Measurements from ENCODE around the gene CACNG7.

DNA sequence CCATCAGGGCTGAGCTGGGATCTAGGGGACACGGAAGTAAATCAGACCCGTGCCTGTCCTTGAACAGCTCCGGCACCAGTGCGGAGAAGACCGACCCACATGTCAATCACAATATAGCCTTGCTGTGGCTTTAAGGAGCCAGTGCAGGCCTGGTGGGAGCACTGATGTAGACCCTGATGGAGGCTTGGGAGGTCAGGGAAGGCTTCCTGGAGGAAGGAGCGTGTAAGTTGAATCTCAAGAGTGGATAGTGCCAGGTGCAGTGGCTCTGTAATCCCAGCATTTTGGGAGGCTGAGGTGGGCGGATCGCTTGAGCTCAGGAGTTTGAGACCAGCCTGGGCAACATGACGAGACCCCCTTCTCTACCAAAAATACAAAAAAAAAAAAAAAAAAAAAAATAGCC lies 42.9 kb downstream of the CACNG7 start:
- TF ChIP-seq EGR1 (IDR thresholded peaks at IDR 0.05; ENCODE audit: low read depth in 2 of 2) = no peak
- TF ChIP-seq GABPA (IDR thresholded peaks at IDR 0.05 in 1 of 2, conservative IDR thresholded peaks at IDR 0.05 in 1 of 2) = no peak
- TF ChIP-seq, protein P1, sequence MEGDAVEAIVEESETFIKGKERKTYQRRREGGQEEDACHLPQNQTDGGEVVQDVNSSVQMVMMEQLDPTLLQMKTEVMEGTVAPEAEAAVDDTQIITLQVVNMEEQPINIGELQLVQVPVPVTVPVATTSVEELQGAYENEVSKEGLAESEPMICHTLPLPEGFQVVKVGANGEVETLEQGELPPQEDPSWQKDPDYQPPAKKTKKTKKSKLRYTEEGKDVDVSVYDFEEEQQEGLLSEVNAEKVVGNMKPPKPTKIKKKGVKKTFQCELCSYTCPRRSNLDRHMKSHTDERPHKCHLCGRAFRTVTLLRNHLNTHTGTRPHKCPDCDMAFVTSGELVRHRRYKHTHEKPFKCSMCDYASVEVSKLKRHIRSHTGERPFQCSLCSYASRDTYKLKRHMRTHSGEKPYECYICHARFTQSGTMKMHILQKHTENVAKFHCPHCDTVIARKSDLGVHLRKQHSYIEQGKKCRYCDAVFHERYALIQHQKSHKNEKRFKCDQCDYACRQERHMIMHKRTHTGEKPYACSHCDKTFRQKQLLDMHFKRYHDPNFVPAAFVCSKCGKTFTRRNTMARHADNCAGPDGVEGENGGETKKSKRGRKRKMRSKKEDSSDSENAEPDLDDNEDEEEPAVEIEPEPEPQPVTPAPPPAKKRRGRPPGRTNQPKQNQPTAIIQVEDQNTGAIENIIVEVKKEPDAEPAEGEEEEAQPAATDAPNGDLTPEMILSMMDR (IDR thresholded peaks at IDR 0.05; ENCODE audit: low read depth, low read length, missing input control) = no peak
- TF ChIP-seq, protein P2, sequence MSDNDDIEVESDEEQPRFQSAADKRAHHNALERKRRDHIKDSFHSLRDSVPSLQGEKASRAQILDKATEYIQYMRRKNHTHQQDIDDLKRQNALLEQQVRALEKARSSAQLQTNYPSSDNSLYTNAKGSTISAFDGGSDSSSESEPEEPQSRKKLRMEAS (IDR thresholded peaks at IDR 0.05) = no peak
- TF ChIP-seq, protein P3, sequence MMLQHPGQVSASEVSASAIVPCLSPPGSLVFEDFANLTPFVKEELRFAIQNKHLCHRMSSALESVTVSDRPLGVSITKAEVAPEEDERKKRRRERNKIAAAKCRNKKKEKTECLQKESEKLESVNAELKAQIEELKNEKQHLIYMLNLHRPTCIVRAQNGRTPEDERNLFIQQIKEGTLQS (IDR thresholded peaks at IDR 0.05) = no peak
- TF ChIP-seq YY1 (IDR thresholded peaks at IDR 0.05) = no peak
- no peak for TF ChIP-seq TAF1 (conservative IDR thresholded peaks at IDR 0.05)
- TF ChIP-seq SP1 (IDR thresholded peaks at IDR 0.05) = no peak
- no peak for TF ChIP-seq FOXA1 (IDR thresholded peaks at IDR 0.05)
- TF ChIP-seq RAD21 (IDR thresholded peaks at IDR 0.05) = no peak
- no peak for TF ChIP-seq JUND (IDR thresholded peaks at IDR 0.05)
- TF ChIP-seq, protein P4, sequence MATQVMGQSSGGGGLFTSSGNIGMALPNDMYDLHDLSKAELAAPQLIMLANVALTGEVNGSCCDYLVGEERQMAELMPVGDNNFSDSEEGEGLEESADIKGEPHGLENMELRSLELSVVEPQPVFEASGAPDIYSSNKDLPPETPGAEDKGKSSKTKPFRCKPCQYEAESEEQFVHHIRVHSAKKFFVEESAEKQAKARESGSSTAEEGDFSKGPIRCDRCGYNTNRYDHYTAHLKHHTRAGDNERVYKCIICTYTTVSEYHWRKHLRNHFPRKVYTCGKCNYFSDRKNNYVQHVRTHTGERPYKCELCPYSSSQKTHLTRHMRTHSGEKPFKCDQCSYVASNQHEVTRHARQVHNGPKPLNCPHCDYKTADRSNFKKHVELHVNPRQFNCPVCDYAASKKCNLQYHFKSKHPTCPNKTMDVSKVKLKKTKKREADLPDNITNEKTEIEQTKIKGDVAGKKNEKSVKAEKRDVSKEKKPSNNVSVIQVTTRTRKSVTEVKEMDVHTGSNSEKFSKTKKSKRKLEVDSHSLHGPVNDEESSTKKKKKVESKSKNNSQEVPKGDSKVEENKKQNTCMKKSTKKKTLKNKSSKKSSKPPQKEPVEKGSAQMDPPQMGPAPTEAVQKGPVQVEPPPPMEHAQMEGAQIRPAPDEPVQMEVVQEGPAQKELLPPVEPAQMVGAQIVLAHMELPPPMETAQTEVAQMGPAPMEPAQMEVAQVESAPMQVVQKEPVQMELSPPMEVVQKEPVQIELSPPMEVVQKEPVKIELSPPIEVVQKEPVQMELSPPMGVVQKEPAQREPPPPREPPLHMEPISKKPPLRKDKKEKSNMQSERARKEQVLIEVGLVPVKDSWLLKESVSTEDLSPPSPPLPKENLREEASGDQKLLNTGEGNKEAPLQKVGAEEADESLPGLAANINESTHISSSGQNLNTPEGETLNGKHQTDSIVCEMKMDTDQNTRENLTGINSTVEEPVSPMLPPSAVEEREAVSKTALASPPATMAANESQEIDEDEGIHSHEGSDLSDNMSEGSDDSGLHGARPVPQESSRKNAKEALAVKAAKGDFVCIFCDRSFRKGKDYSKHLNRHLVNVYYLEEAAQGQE (IDR thresholded peaks at IDR 0.05) = no peak
- TF ChIP-seq FOXA2 (IDR thresholded peaks at IDR 0.05) = no peak
